H9 (cell line): ENCODE data around the gene DTNBP1. TPM values are rescaled to one million over a fixed set of nuclear protein-coding genes. Genes with fewer than 3 reads are reported as not detected.

ENCODE experiments used
- DNase-seq: peaks from one replicate; pipeline ENCODE4 v3.0.0-alpha.2; 2017
- H2AFZ ChIP-seq: one replicate; pipeline ENCODE4 v1.6.1; 2013; ENCODE audit warnings: mild to moderate bottlenecking, low read length, control low read depth, moderate library complexity
- H2AK5ac ChIP-seq: 2 replicates; pipeline ENCODE4 v1.6.1; 2013; ENCODE audit warnings: low read length, control low read depth, mixed read lengths; ENCODE audit not compliant: insufficient read length
- H2BK120ac ChIP-seq: one replicate; pipeline ENCODE4 v1.6.1; 2013; ENCODE audit warnings: low read depth, mild to moderate bottlenecking, low read length, control low read depth, inconsistent platforms; ENCODE audit not compliant: poor library complexity, severe bottlenecking
- H2BK12ac ChIP-seq: 2 replicates; pipeline ENCODE4 v1.6.1; 2013; ENCODE audit warnings: low read length, control low read depth, mixed read lengths, low read depth; ENCODE audit not compliant: insufficient read length
- H2BK15ac ChIP-seq: 2 replicates; pipeline ENCODE4 v1.6.1; 2013; ENCODE audit warnings: low read depth, low read length, control low read depth
- H2BK20ac ChIP-seq: one replicate; pipeline ENCODE4 v1.6.1; 2013; ENCODE audit warnings: low read depth, mild to moderate bottlenecking, low read length, control low read depth, inconsistent platforms; ENCODE audit not compliant: poor library complexity, severe bottlenecking
- H2BK5ac ChIP-seq: 2 replicates; pipeline ENCODE4 v1.6.1; 2013; ENCODE audit warnings: low read length, control low read depth, mixed read lengths; ENCODE audit not compliant: insufficient read length
- H3K14ac ChIP-seq: 2 replicates; pipeline ENCODE4 v1.6.1; 2013; ENCODE audit warnings: low read length, control low read depth; ENCODE audit not compliant: insufficient read depth
- H3K18ac ChIP-seq: 2 replicates; pipeline ENCODE4 v1.6.1; 2013; ENCODE audit warnings: low read depth, mild to moderate bottlenecking, mixed read lengths, low read length, control low read depth; ENCODE audit not compliant: insufficient read length
- H3K23ac ChIP-seq: 2 replicates; pipeline ENCODE4 v1.6.1; 2013; ENCODE audit warnings: low read length, control low read depth, mixed read lengths, low read depth; ENCODE audit not compliant: insufficient read length
- H3K23me2 ChIP-seq: 2 replicates; pipeline ENCODE4 v1.6.1; 2013; ENCODE audit warnings: low read depth, mild to moderate bottlenecking, mixed read lengths, low read length, control low read depth; ENCODE audit not compliant: insufficient read length, poor library complexity, severe bottlenecking
- H3K27ac ChIP-seq: 2 replicates; pipeline ENCODE4 v1.5.1; 2013; ENCODE audit warnings: low read length, control low read depth, mixed read lengths, low read depth; ENCODE audit not compliant: insufficient read length
- H3K27me3 ChIP-seq: 2 replicates; pipeline ENCODE4 v1.6.1; 2013; ENCODE audit warnings: low read length, control low read depth, inconsistent platforms; ENCODE audit not compliant: insufficient read depth
- H3K4ac ChIP-seq: 2 replicates; pipeline ENCODE4 v1.6.1; 2013; ENCODE audit warnings: low read depth, mild to moderate bottlenecking, control low read depth, inconsistent platforms, low read length, moderate library complexity
- H3K4me1 ChIP-seq: 2 replicates; pipeline ENCODE4 v1.6.1; 2013; ENCODE audit warnings: low read length, control low read depth, inconsistent platforms; ENCODE audit not compliant: insufficient read depth
- H3K4me2 ChIP-seq: 2 replicates; pipeline ENCODE4 v1.6.1; 2013; ENCODE audit warnings: low read length, control low read depth, mixed read lengths; ENCODE audit not compliant: insufficient read length, insufficient read depth
- H3K56ac ChIP-seq: 2 replicates; pipeline ENCODE4 v1.6.1; 2013; ENCODE audit warnings: low read depth, mild to moderate bottlenecking, mixed read lengths, low read length, control low read depth; ENCODE audit not compliant: insufficient read length
- H3K79me1 ChIP-seq: 2 replicates; pipeline ENCODE4 v1.6.1; 2013; ENCODE audit warnings: low read depth, mild to moderate bottlenecking, moderate library complexity, low read length, control low read depth, inconsistent platforms; ENCODE audit not compliant: insufficient read depth, poor library complexity, severe bottlenecking
- H3K79me2 ChIP-seq: 2 replicates; pipeline ENCODE4 v1.6.1; 2013; ENCODE audit warnings: low read length, control low read depth, inconsistent platforms; ENCODE audit not compliant: insufficient read depth
- H3K9ac ChIP-seq: 2 replicates; pipeline ENCODE4 v1.6.1; 2013; ENCODE audit warnings: low read length, control low read depth, mixed read lengths; ENCODE audit not compliant: insufficient read length; ENCODE audit errors: extremely low read depth
- H3K9me3 ChIP-seq: one replicate; pipeline ENCODE4 v1.6.1; 2013; ENCODE audit warnings: low read depth, low read length, inconsistent platforms; ENCODE audit not compliant: control insufficient read depth
- H3T11ph ChIP-seq: one replicate; pipeline ENCODE4 v1.6.1; 2013; ENCODE audit warnings: mild to moderate bottlenecking, low read length, control low read depth, inconsistent platforms
- H4K20me1 ChIP-seq: one replicate; pipeline ENCODE4 v1.6.1; 2013; ENCODE audit not compliant: control insufficient read depth, insufficient read length, insufficient read depth
- H4K5ac ChIP-seq: 2 replicates; pipeline ENCODE4 v1.6.1; 2013; ENCODE audit warnings: low read depth, mild to moderate bottlenecking, mixed read lengths, low read length, control low read depth; ENCODE audit not compliant: insufficient read length
- H4K8ac ChIP-seq: replicated peaks from 2 replicates; pipeline ENCODE4 v1.6.1; 2013; ENCODE audit warnings: low read length, control low read depth, mixed read lengths, low read depth; ENCODE audit not compliant: insufficient read length
- H4K91ac ChIP-seq: 2 replicates; pipeline ENCODE4 v1.6.1; 2013; ENCODE audit warnings: low read depth, mild to moderate bottlenecking, moderate library complexity, mixed read lengths, low read length, control low read depth; ENCODE audit not compliant: insufficient read length
- H3K27ac Mint-ChIP-seq, 3 experiments: 2 replicates in 2 of 3; 3 replicates in 1 of 3; pipeline ENCODE4 v1.8.0; 2020 to 2021; ENCODE audit warnings: mixed read lengths in 3 of 3, mild to moderate bottlenecking in 1 of 3, moderate library complexity in 1 of 3
- H3K27me3 Mint-ChIP-seq: 2 replicates; pipeline ENCODE4 v1.8.0; 2021; ENCODE audit warnings: low read depth, mild to moderate bottlenecking, moderate library complexity, mixed read lengths
- H3K36me3 Mint-ChIP-seq, 3 experiments: 2 replicates in 2 of 3; 3 replicates in 1 of 3; pipeline ENCODE4 v1.8.0; 2020 to 2021; ENCODE audit warnings: low read depth in 3 of 3, mixed read lengths in 3 of 3; ENCODE audit not compliant: insufficient read depth in 1 of 3
- H3K4me1 Mint-ChIP-seq, 2 experiments: 2 replicates each; pipeline ENCODE4 v1.8.0; 2020; ENCODE audit warnings: mixed read lengths in 2 of 2
- H3K4me3 Mint-ChIP-seq, 2 experiments: 2 replicates in 1 of 2; 3 replicates in 1 of 2; pipeline ENCODE4 v1.8.0; 2020 to 2021; ENCODE audit warnings: mild to moderate bottlenecking in 2 of 2, mixed read lengths in 2 of 2, moderate library complexity in 1 of 2
- H3K9me3 Mint-ChIP-seq, 2 experiments: 2 replicates in 1 of 2; 3 replicates in 1 of 2; pipeline ENCODE4 v1.8.0; 2020; ENCODE audit warnings: mild to moderate bottlenecking in 2 of 2, mixed read lengths in 2 of 2, moderate library complexity in 1 of 2
- WGBS: extraction: QIAGEN DNeasy Blood & Tissue Kit; methylation state at CpG from one replicate; pipeline ENCODE4 v1.1.7; 2013; ENCODE audit warnings: missing lambda C conversion rate, low lambda C conversion rate, mixed read lengths; ENCODE audit not compliant: insufficient read length; ENCODE audit errors: extremely low coverage; 5-methylcytosine and 5-hydroxymethylcytosine counted together
- total RNA-seq: library from RNA; stranded (reverse); gene quantifications from 2 replicates; pipeline ENCODE4 v1.2.1, GENCODE V29; 2021
- TF ChIP-seq, protein P1 (sequence below): fragments of 200-600 bp; sonication (generic); conservative IDR thresholded peaks from 3 replicates; pipeline ENCODE4 v1.8.0; 2021; ENCODE audit warnings: antibody characterized with exemption, mild to moderate bottlenecking

Gene DTNBP1
- total RNA-seq, 1 experiment from 2014 or later, result 12.9 TPM

- H2AFZ ChIP-seq, result no peak overlapping the region
- TF ChIP-seq, protein P1, sequence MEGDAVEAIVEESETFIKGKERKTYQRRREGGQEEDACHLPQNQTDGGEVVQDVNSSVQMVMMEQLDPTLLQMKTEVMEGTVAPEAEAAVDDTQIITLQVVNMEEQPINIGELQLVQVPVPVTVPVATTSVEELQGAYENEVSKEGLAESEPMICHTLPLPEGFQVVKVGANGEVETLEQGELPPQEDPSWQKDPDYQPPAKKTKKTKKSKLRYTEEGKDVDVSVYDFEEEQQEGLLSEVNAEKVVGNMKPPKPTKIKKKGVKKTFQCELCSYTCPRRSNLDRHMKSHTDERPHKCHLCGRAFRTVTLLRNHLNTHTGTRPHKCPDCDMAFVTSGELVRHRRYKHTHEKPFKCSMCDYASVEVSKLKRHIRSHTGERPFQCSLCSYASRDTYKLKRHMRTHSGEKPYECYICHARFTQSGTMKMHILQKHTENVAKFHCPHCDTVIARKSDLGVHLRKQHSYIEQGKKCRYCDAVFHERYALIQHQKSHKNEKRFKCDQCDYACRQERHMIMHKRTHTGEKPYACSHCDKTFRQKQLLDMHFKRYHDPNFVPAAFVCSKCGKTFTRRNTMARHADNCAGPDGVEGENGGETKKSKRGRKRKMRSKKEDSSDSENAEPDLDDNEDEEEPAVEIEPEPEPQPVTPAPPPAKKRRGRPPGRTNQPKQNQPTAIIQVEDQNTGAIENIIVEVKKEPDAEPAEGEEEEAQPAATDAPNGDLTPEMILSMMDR, result no peak
- H2BK120ac ChIP-seq, result no peak overlapping the region
- no peak overlapping the region for H4K5ac ChIP-seq
- H3K79me2 ChIP-seq, result no peaks in the 10 kb centered on the region
- no peak overlapping the region for H3K9ac ChIP-seq
- H4K91ac ChIP-seq, result no peak overlapping the region
- no peaks in the 10 kb centered on the region for H3K27me3 ChIP-seq
- no CpG with 5 or more reads among the region's 9 CpGs for WGBS
- H3K23ac ChIP-seq, result no peak overlapping the region
- no peak overlapping the region for H4K8ac ChIP-seq
- peaks cover 75 to 97% (median 93%) of the 10 kb centered on the region in 3 experiments for H3K36me3 Mint-ChIP-seq
- no peaks in the 10 kb centered on the region for H3K4me1 ChIP-seq
- no peak overlapping the region for H3K4ac ChIP-seq
- H2BK20ac ChIP-seq, result no peak overlapping the region
- H3K27ac Mint-ChIP-seq, result no peak overlapping the region
- peaks cover 15% of the 10 kb centered on the region for H3K27me3 Mint-ChIP-seq
- H2BK12ac ChIP-seq, result no peak overlapping the region
- no peak overlapping the region for H2BK5ac ChIP-seq
- no peak overlapping the region for H2AK5ac ChIP-seq
- H3K23me2 ChIP-seq, result no peaks in the 10 kb centered on the region
- no peak overlapping the region for H3K18ac ChIP-seq
- H3K56ac ChIP-seq, result no peak overlapping the region
- peaks cover 0 to 13% of the 10 kb centered on the region in 2 experiments; a peak in 2 of 4 replicates for H3K4me1 Mint-ChIP-seq
- no peak overlapping the region for H3K4me2 ChIP-seq
- DNase-seq, result peak; percentile 39
- peaks cover 10 to 34% of the 10 kb centered on the region in 2 experiments for H3K9me3 Mint-ChIP-seq
- H3K14ac ChIP-seq, result no peak overlapping the region
- H4K20me1 ChIP-seq, result no peaks in the 10 kb centered on the region
- no peak overlapping the region for H3T11ph ChIP-seq
- no peak overlapping the region for H2BK15ac ChIP-seq
- H3K9me3 ChIP-seq, result peaks cover 8% of the 10 kb centered on the region
- H3K4me3 Mint-ChIP-seq, result no peak overlapping the region
- no peak overlapping the region for H3K27ac ChIP-seq
- no peaks in the 10 kb centered on the region for H3K79me1 ChIP-seq
Observed at GRCh38 chr6:15522026-15522425, 140.8 kb downstream of the DTNBP1 start.
